IMR-90 (cell line): Measurements from ENCODE around the gene HOXB7. TPM values are rescaled to one million over a fixed set of nuclear protein-coding genes. Genes with fewer than 3 reads are reported as not detected.

ENCODE experiments used
- MAZ ChIP-seq: IDR thresholded peaks from 2 replicates; pipeline ENCODE4 v1.6.1; 2012; ENCODE audit warnings: low read depth, mild to moderate bottlenecking, low read length, improper control_type of control experiment, moderate library complexity, borderline replicate concordance
- RCOR1 ChIP-seq: IDR thresholded peaks from 2 replicates; pipeline ENCODE4 v1.6.1; 2012; ENCODE audit warnings: mild to moderate bottlenecking, low read length, improper control_type of control experiment; ENCODE audit not compliant: insufficient replicate concordance
- polyA plus RNA-seq, 3 experiments: library from polyadenylated mRNA; depleted of rRNA; stranded (reverse); fragments of >200 nt; gene quantifications; 2 replicates each; pipeline ENCODE4 v1.2.3, GENCODE V29; 2012; ENCODE audit warnings: low replicate concordance in 1 of 3
- total RNA-seq: library from RNA; depleted of rRNA; stranded (reverse); fragments of >200 nt; gene quantifications from 2 replicates; pipeline ENCODE4 v1.2.3, GENCODE V29; 2012

Gene HOXB7
- total and polyA plus RNA-seq, 2 of the 4 experiments (the other 2 are of a cell fraction), result 1.8 to 6.7 TPM

DNA sequence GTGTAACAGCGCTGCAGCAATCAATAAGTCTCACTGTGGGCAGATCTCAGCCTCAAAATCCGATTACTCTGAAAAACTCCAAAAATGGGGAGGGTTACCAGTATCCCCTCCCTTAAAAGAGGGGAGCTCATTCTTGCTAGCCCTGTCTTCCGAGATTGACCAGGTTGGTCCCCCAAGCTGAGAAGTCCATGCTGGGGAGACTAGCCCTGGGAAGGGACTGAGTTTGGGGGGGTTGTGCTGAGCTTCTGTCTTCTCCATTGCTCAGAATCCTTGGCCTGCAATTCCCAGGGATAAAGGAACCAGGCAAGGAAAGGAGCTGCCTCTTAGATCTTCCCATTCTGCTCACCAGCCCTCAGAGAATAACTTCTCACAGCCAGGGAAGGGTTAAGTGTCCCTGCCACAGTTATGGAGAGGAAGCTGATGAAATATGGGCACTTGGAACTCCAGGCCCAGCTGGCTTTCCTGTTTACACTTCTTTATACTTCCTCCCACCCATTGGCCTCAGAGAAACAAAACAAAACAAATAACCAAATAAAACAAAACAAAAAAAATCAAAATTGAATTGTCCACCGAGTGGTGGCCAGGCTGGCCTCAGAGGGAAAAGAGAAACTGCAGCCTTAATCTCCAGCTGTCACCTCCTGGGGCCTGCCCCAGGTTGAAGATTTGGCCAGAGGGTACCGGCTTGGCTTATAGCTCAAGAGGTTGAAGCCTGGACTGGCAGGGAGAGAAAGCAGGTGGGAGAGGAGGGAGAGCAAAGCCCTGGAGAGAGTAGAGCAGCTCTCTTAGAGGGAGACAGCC is 23.3 kb downstream of the HOXB7 start (continued):
- TF ChIP-seq MAZ, result no peak
- no peak for TF ChIP-seq RCOR1
